ENCODE measurements around the gene RFC1.

Gene RFC1

GRCh38 chr4:39259571-39260330, 106.4 kb downstream of the RFC1 start:
- no peak for DNase-seq
- intact Hi-C loops (cut with DNase I): no loop called here

GRCh38 chr4:39256436-39256835, 109.7 kb downstream of the RFC1 start:
- intact Hi-C loops (cut with DNase I): no loop called here
- DNase-seq: no peak

- no peak for DNase-seq
- intact Hi-C loops (cut with DNase I): no loop called here
Observed at GRCh38 chr4:39255871-39256270, 110.3 kb downstream of the RFC1 start.

GRCh38 chr4:39255266-39255665, 110.9 kb downstream of the RFC1 start:
- DNase-seq: no peak
- intact Hi-C loops (cut with DNase I): no loop called here

GRCh38 chr4:39243462-39243861, 122.7 kb downstream of the RFC1 start:
- no peak for DNase-seq
- intact Hi-C loops (cut with DNase I): no loop called here

Measured in posterior cingulate gyrus (tissue), 11 donors.